GM19438 (cell line): ENCODE results near the gene MSI2.

Experiments
- ATAC-seq: cut with Tn5 transposase; IDR thresholded peaks from one replicate; pipeline ENCODE4 v1.9.1; 2021; ENCODE audit warnings: low read depth; ENCODE audit not compliant: unreplicated experiment

The MSI2 gene

GRCh38 chr17:57544834-57545463 is 288.6 kb downstream of the MSI2 start:
- ATAC-seq: no peak

GRCh38 chr17:57545731-57546342 is 289.5 kb downstream of the MSI2 start:
- ATAC-seq: no peak

GRCh38 chr17:57548421-57549410 is 292.4 kb downstream of the MSI2 start:
- no peak for ATAC-seq

- ATAC-seq: no peak
Observed at GRCh38 chr17:57549468-57549867, 293.1 kb downstream of the MSI2 start.

- no peak for ATAC-seq
Observed at GRCh38 chr17:57550016-57550415, 293.7 kb downstream of the MSI2 start.

GRCh38 chr17:57550668-57551315 is 294.5 kb downstream of the MSI2 start:
- ATAC-seq: no peak

- peak; percentile 72 for ATAC-seq
Observed at GRCh38 chr17:57551321-57552079, 295.2 kb downstream of the MSI2 start.

- ATAC-seq: peak; percentile 57
Observed at GRCh38 chr17:57552114-57552624, 295.8 kb downstream of the MSI2 start.

- ATAC-seq: no peak
Observed at GRCh38 chr17:57553526-57553925, 297.2 kb downstream of the MSI2 start.

- ATAC-seq: no peak
Observed at GRCh38 chr17:57553991-57554825, 297.9 kb downstream of the MSI2 start.

- no peak for ATAC-seq
Observed at GRCh38 chr17:57554826-57555635, 298.7 kb downstream of the MSI2 start.

GRCh38 chr17:57555636-57556175 is 299.4 kb downstream of the MSI2 start:
- no peak for ATAC-seq

- no peak for ATAC-seq
Observed at GRCh38 chr17:57556320-57556719, 300.0 kb downstream of the MSI2 start.

- ATAC-seq: no peak
Observed at GRCh38 chr17:57556977-57557376, 300.7 kb downstream of the MSI2 start.

GRCh38 chr17:57557416-57557815 is 301.1 kb downstream of the MSI2 start:
- no peak for ATAC-seq

GRCh38 chr17:57557834-57558681 is 301.7 kb downstream of the MSI2 start:
- no peak for ATAC-seq

GRCh38 chr17:57559226-57559625 is 302.9 kb downstream of the MSI2 start:
- ATAC-seq: no peak
